ENCODE measurements around the gene OOSP4B. TPM values are rescaled to one million over a fixed set of nuclear protein-coding genes. Genes with fewer than 3 reads are reported as not detected.
"Not testable (repeated sequence)": the region's sequence is repeated elsewhere in the genome, so short reads cannot be mapped to it uniquely, and the experiment has no call there.

Gene OOSP4B
- polyA plus RNA-seq, 2 of the 4 experiments (the other 2 are of a cell fraction) = not detected

- Histone ChIP-seq H3K27ac (no peak overlapping the region), H3K4me1 (no peaks in the 10 kb centered on the region), H3K9me3 (no peaks in the 10 kb centered on the region), H3K4me3 (no peak overlapping the region), H3K4me2 (no peak overlapping the region)
- ChIA-PET POLR2A (no interaction called here), CTCF (interaction anchor here (1.5 kb wide), 1 partner anchor 195 kb away, joined by 3 read pairs; no protein-coding TSS in a partner anchor)
- no peak for FAIRE-seq
- WGBS (ENCODE audit: missing lambda C conversion rate) = 5% methylated on average over 2 of the region's 2 CpGs
- DNase-seq (ENCODE audit: low read depth in 1 of 2, low spot score in 1 of 2) = no peak
- no peak for TF ChIP-seq CBX2 (IDR thresholded peaks at IDR 0.05; ENCODE audit: borderline replicate concordance, low read depth)
- ATAC-seq = no peak
Observed at GRCh38 chr11:60069450-60069849, 52.5 kb downstream of the OOSP4B start.

- FAIRE-seq, CTCF ChIA-PET: not testable (repeated sequence)
Observed at GRCh38 chr11:60071644-60072043, 54.7 kb downstream of the OOSP4B start.

GRCh38 chr11:60077216-60077817, 60.3 kb downstream of the OOSP4B start:
- no peak for FAIRE-seq
- WGBS (ENCODE audit: missing lambda C conversion rate) = 12% methylated on average over 15 of the region's 15 CpGs
- H3K9me3 ChIP-seq = no peaks in the 10 kb centered on the region
- H3K27ac ChIP-seq = no peak overlapping the region
- CTCF ChIA-PET = interaction anchor here (0.9 kb wide), 1 partner anchor 11 kb away, joined by 3 read pairs; no protein-coding TSS in a partner anchor
- DNase-seq (ENCODE audit: low read depth in 1 of 2, low spot score in 1 of 2) = no peak
- H3K4me3 ChIP-seq = no peak overlapping the region
- no peak for ATAC-seq
- no peaks in the 10 kb centered on the region for H3K4me1 ChIP-seq
- POLR2A ChIA-PET = no interaction called here
- H3K4me2 ChIP-seq = no peak overlapping the region
- TF ChIP-seq KDM5A (IDR thresholded peaks at IDR 0.05) (no peak), ZFP36 (IDR thresholded peaks at IDR 0.05; ENCODE audit: borderline replicate concordance, partially characterized antibody) (no peak), MAFK (IDR thresholded peaks at IDR 0.05; ENCODE audit: partially characterized antibody) (peak; percentile 14), ZSCAN20 (CRISPR knock-in tag; IDR thresholded peaks at IDR 0.05) (no peak), HES2 (IDR thresholded peaks at IDR 0.05) (no peak), RCOR1 (IDR thresholded peaks at IDR 0.05; ENCODE audit: low read depth, low read length) (no peak), CEBPB (IDR thresholded peaks at IDR 0.05) (no peak), KDM1A (IDR thresholded peaks at IDR 0.05; ENCODE audit: low read depth) (no peak)

More at GRCh38 chr11:60071644-60072043, 54.7 kb downstream of the OOSP4B start:
- H3K4me3 ChIP-seq; H3K9me3 ChIP-seq; H3K4me1 ChIP-seq; POLR2A ChIA-PET; H3K27ac ChIP-seq; DNase-seq (ENCODE audit: low read depth in 1 of 2, low spot score in 1 of 2); ATAC-seq; H3K4me2 ChIP-seq: not testable (repeated sequence)
- 28% methylated on average over 6 of the region's 6 CpGs for WGBS (ENCODE audit: missing lambda C conversion rate)

- H3K4me3 ChIP-seq = no peak overlapping the region
- no peak overlapping the region for H3K27ac ChIP-seq
- no peaks in the 10 kb centered on the region for H3K4me1 ChIP-seq
- ATAC-seq (no peak), FAIRE-seq (no peak), DNase-seq (ENCODE audit: low read depth in 1 of 2, low spot score in 1 of 2) (no peak)
- H3K9me3 ChIP-seq = no peaks in the 10 kb centered on the region
- TF ChIP-seq MAZ (IDR thresholded peaks at IDR 0.05; ENCODE audit: borderline replicate concordance, low read depth, low read length) (no peak), E2F6 (IDR thresholded peaks at IDR 0.05; ENCODE audit: borderline replicate concordance, low read depth) (no peak), FOXS1 (CRISPR knock-in tag; IDR thresholded peaks at IDR 0.05) (no peak), ZC3H11A (IDR thresholded peaks at IDR 0.05) (no peak), MAFK (IDR thresholded peaks at IDR 0.05; ENCODE audit: partially characterized antibody) (no peak), SREBF2 (IDR thresholded peaks at IDR 0.05) (no peak), ZNF302 (CRISPR knock-in tag; IDR thresholded peaks at IDR 0.05) (no peak), GATA3 (IDR thresholded peaks at IDR 0.05; ENCODE audit: borderline replicate concordance) (no peak), HOXB5 (CRISPR knock-in tag; IDR thresholded peaks at IDR 0.05) (no peak)
- no peak overlapping the region for H3K4me2 ChIP-seq
- WGBS (ENCODE audit: missing lambda C conversion rate) = 6% methylated on average over 1 of the region's 1 CpG
- ChIA-PET CTCF (no interaction called here), POLR2A (no interaction called here)
Observed at GRCh38 chr11:60077981-60078380, 61.0 kb downstream of the OOSP4B start.

- Histone ChIP-seq H3K9me3 (no peaks in the 10 kb centered on the region), H3K27ac (no peak overlapping the region), H3K4me1 (no peaks in the 10 kb centered on the region), H3K4me3 (no peak overlapping the region), H3K4me2 (no peak overlapping the region)
- no peak for ATAC-seq
- no peak for TF ChIP-seq REST (IDR thresholded peaks at IDR 0.05)
- no peak for TF ChIP-seq RAD21 (conservative IDR thresholded peaks at IDR 0.05 in 1 of 2, IDR thresholded peaks at IDR 0.05 in 1 of 2)
- no peak for TF ChIP-seq USF2 (IDR thresholded peaks at IDR 0.05)
- no peak for FAIRE-seq
- 5% methylated on average over 4 of the region's 4 CpGs for WGBS (ENCODE audit: missing lambda C conversion rate)
- ChIA-PET POLR2A (no interaction called here), CTCF (no interaction called here)
- no peak for DNase-seq (ENCODE audit: low read depth in 1 of 2, low spot score in 1 of 2)
Observed at GRCh38 chr11:60078745-60079144, 61.8 kb downstream of the OOSP4B start.
